HG03378 (cell line): ENCODE results near the gene TLR7.

ENCODE experiments used
- ATAC-seq: cut with Tn5 transposase; IDR thresholded peaks from one replicate; pipeline ENCODE4 v1.9.1; 2021; ENCODE audit warnings: mild to moderate bottlenecking, moderate library complexity; ENCODE audit not compliant: unreplicated experiment

Gene TLR7

DNA sequence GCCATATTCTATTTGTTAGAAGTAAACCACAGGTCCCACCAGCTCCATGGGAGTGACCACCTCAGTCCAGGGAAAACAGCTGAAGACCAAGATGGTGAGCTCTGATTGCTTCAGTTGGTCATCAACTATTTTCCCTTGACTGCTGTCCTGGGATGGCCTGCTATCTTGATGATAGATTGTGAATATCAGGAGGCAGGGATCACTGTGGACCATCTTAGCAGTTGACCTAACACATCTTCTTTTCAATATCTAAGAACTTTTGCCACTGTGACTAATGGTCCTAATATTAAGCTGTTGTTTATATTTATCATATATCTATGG, 55.7 kb downstream of the TLR7 start:
- ATAC-seq: no peak

DNA sequence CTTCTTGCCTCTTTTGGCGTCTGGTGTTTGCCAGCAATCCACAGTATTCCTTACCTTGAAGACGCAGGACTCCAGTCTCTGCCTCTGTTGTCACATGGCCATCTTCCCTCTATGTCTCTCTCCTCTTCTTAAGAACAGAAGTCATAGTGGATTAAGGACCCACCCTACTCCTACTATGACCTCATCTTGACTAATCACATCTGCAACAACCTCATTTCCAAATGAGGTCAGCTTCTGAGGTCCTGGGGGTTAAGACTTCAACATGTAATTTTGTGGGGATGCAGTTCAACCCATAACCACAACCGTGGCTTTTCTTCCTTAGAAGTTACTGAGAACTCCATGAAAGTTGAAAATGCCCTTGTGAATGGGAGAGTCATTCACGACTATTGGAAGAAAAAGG, 62.8 kb downstream of the TLR7 start:
- ATAC-seq: no peak

DNA sequence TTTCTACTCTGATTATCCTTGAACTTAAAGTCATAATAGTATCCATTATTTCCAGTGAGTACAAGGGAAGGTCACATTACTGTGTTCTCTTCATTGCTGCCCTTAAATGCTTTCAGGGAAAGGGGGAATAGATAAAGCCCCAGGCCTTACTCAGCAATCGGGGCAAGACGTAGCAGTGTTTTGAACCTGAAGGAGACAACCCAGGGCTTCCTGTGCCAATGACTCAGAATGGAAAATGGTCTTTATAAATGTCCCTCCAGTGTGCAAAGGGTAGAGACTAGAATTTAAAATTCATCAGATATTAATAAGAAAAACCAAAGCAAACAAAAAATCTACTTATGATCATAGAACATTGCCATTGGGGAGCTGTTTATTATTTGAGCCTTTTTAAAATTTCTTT, 63.3 kb downstream of the TLR7 start:
- ATAC-seq: no peak

DNA sequence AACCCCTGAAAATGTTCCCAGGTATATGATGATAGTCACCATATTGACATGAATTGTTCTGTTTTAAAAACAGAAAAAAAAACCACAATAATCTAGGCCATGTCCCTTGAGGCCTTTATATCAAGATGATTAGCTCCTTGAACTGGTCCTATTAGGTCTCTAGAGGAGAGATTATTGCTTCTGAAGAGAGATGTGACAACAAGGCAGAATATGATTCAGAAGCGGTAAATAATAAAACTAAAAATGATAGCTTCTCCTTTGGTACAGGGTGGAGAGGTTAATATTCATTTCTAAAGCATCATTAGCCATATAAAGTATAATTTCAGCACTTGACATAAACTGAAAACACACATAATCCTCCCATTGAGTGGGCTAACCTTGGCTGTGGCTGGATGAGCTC, 65.4 kb downstream of the TLR7 start:
- no peak for ATAC-seq

DNA sequence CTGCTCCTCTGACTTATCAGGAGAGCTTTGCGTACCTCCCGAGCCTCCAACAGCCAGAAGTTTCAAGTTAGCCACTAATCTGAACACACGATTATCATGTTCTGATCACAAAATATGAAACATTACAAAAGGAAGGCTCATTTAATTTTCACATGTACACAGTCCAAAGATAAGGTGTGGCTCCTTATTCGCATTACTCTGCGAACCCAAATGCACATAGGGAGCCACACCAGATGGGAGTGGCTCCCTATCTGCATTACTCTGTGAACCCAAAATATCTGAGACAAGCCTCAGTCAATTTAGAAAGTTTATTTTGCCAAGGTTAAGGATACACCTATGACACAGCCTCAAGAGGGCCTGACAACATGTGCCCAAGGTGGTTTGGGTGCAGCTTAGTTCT, 68.0 kb downstream of the TLR7 start:
- ATAC-seq: no peak

DNA sequence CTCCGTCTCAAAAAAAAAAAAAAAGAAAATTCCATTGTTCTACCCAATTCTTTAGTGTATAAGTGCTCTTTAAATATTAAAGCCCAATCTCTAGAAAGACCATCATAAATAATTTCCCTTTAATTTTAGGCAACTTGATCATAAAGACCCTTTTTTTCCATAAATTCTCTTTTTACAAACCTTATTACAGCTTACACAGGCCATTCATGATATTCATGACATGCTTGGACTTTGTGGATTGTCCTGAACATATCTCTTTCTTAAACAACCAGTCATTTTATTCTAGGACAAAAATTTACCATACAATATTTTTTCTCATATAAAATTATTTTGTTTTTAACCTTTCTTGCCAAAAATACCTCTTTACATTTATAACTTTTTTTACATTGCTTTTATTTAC, 70.1 kb downstream of the TLR7 start:
- ATAC-seq: no peak
